HG03469 (cell line): ENCODE measurements around the gene OGFOD3.
A peak's percentile ranks its signal among the peaks of the same experiment; 100 is the strongest.
"Not testable (repeated sequence)": the region's sequence is repeated elsewhere in the genome, so short reads cannot be mapped to it uniquely, and the experiment has no call there.

Source experiments
- ATAC-seq: cut with Tn5 transposase; IDR thresholded peaks from one replicate; pipeline ENCODE4 v1.9.1; 2021; ENCODE audit warnings: mild to moderate bottlenecking, moderate library complexity, moderate number of reproducible peaks; ENCODE audit not compliant: unreplicated experiment

The OGFOD3 gene

GRCh38 chr17:82418001-82418986 lies at the start of gene OGFOD3, which contains the start of gene HEXD:
Gene OGFOD3 (minus strand): TSS chr17:82418586. CDS start chr17:82418485, 101 bp downstream.
Gene HEXD (plus strand): TSS chr17:82418347. CDS start chr17:82419800, 1,453 bp downstream.
- ATAC-seq: peak; percentile 66

DNA sequence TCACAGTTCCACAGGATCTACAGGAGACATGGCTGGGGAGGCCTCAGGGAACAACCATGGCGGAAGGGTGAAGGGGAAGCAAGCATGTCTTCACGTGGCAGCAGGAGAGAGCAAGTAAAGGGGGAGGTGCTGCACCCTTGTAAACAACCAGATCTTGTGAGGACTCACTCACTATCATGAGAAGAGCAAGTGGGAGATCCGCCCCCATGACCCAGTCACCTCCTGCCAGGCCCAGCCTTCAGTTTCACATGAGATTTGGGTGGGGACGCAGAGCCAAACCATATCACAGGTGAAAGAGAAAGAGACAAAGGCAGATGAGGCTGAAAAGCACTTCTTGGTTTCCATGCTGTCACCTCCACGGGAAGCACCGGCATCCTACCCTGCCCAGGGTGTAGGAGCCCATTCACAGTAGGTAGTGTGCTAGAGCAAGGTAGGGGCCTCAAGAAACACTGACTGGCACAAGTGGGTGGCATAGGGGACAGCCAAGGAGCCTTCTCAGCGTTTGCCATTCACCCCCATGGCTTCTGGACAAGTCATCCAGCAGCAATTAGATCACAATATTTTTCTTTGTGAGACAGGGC lies 46.7 kb upstream of the OGFOD3 start:
- ATAC-seq: no peak

GRCh38 chr17:82464567-82464929 lies 46.2 kb upstream of the OGFOD3 start:
- no peak for ATAC-seq

DNA sequence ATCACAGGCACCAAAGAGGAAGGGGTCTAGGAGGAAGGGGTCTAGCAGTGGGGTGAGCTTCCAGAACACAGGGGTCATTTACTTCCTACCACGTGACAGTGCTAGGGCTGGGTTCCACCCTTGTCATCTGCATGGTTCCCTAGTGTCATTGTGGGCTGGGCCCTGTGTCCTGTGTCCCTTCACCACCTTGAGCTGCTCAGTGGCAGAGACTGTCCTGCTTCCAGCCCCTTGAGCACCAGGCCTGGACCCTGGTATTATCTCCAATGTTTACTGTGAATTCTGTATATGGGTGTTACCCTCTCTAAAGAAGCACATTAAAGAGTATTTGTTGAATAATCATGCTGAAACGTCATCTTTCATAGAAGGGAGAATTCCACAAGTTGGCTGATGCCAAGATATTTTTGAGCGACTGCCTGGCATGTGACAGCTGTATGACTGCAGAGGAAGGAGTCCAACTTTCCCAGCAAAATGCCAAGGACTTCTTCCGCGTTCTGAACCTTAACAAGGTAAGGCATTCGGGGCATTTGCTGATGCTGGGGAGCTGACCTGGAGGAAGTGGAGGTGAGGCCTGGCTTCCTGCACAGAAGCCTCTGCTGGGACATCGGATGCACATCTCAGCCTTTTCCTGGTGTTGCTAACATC lies 45.7 kb upstream of the OGFOD3 start:
- no peak for ATAC-seq

DNA sequence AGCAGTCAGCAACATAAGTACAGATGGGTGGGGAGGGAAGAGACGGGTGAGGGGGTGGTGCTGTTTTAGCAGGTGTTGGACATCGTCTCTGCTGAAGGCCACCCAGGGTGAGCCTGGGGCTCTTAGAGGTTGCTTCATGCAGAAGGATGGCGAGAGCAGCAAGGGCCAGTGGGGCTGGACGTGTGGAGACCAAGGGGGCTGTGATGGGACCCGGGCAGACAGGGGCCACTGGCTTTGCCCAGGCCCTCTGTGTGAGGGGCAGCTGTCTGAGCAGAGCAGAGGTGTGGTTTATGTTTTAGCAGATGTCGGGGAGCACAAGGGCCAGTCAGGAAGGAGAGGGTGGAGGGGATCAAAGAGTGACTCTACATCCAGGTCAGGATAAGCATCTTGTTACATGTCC lies 45.0 kb upstream of the OGFOD3 start:
- ATAC-seq: no peak

DNA sequence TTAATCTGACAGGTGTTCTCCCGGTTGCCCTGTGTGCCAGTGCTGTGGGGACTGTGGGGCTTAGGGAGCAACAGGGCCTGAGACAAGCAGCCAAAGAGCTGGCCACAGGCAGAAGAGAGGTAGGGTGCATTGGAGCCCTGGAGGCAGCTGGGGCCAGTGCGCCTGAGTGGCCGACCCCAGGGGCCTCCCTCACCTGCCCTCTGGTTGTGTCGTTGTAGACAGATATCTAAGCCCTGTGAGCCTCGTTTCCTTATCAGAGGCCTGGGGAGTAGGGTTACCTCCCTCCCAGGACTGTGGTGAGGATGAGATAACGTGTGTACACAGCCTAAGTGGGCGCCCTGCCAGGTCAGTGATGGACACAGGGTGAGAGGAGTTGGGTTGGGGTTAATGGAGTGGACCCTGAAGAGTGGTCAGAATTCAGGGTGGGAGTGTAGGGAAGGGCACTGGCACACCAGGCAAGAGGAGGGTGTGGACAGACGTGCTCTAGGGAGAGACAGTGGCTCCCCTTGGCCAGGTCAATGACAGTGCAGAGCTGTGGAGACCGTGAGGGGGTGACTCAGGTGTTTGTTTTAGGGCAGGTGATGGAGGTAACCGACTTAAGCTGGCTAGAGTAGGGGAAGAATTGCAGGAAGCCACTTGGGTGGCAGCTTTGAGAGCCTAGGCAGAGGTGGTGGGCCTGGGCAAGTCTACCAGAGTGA lies 43.6 kb upstream of the OGFOD3 start:
- no peak for ATAC-seq

GRCh38 chr17:82459936-82460335 lies 41.5 kb upstream of the OGFOD3 start:
- ATAC-seq: not testable (repeated sequence)

GRCh38 chr17:82458885-82459424 lies 40.6 kb upstream of the OGFOD3 start:
- no peak for ATAC-seq

GRCh38 chr17:82458179-82458884 lies 39.9 kb upstream of the OGFOD3 start, which contains the start of gene NARF:
Gene NARF (plus strand): TSS chr17:82458741. CDS start chr17:82458804, 63 bp downstream.
- ATAC-seq: peak; percentile 81

- no peak for ATAC-seq
These were observed 39.5 kb upstream of the OGFOD3 start for GRCh38 chr17:82457929-82458178.

GRCh38 chr17:82457073-82457928 lies 38.9 kb upstream of the OGFOD3 start:
- ATAC-seq: no peak

DNA sequence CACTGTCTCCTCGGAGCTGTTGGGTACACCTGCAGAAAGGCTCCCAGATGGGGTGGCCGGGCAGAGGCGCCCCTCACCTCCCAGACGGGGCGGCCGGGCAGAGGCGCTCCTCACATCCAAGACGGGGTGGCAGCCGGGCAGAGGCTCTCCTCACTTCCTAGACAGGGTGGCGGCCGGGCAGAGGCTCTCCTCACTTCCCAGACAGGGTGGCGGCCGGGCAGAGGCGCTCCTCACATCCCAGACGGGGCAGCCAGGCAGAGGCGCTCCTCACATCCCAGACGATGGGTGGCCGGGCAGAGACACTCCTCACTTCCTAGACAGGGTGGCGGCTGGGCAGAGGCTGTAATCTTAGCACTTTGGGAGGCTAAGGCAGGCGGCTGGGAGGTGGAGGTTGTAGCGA lies 35.3 kb upstream of the OGFOD3 start:
- ATAC-seq: not testable (repeated sequence)

DNA sequence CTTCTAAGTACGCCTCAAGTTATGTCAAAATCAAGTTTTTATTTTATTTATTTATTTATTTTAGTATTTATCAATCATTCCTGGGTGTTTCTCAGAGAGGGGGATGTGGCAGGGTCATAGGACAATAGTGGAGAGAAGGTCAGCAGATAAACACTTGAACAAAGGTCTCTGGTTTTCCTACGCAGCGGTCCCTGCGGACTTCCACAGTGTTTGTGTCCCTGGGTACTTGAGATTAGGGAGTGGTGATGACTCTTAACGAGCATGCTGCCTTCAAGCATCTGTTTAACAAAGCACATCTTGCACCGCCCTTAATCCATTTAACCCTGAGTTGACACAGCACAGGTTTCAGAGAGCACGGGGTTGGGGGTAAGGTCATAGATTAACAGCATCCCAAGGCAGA lies 34.8 kb upstream of the OGFOD3 start:
- not testable (repeated sequence) for ATAC-seq

- ATAC-seq: no peak
These were observed 33.8 kb upstream of the OGFOD3 start for GRCh38 chr17:82452162-82452561.

GRCh38 chr17:82450357-82451106 lies 32.1 kb upstream of the OGFOD3 start, which contains the start of gene CYBC1:
Gene CYBC1 (minus strand): TSS chr17:82450752. CDS start chr17:82449254, 1,498 bp downstream.
- no peak for ATAC-seq

- no peak for ATAC-seq
These were observed 31.5 kb upstream of the OGFOD3 start for GRCh38 chr17:82449883-82450356.

- ATAC-seq: no peak
These were observed 30.9 kb upstream of the OGFOD3 start for GRCh38 chr17:82449131-82449882.

GRCh38 chr17:82447876-82448275 lies 29.5 kb upstream of the OGFOD3 start:
- ATAC-seq: no peak
